Activated T-cell treated with anti-CD3 and anti-CD28 coated beads, Interleukin-2, amount 50 U/mL, for 4 hours (primary cell): ENCODE results near the gene SLCO2A1. TPM values are rescaled to one million over a fixed set of nuclear protein-coding genes. Genes with fewer than 3 reads are reported as not detected.

ENCODE experiments used
- ATAC-seq, 2 donors: fragments of 200-7000 bp; cut with Tn5 transposase; one replicate each; pipeline ENCODE4 v1.10.0; 2021
- DNase-seq: peaks from one replicate; pipeline ENCODE4 v3.0.0-alpha.2; 2020
- H3K27me3 Mint-ChIP-seq: one replicate; pipeline ENCODE4 v1.8.0; 2021; ENCODE audit warnings: low read depth, mixed read lengths
- H3K36me3 Mint-ChIP-seq: one replicate; pipeline ENCODE4 v1.8.0; 2022; ENCODE audit warnings: mixed read lengths; ENCODE audit not compliant: insufficient read depth
- H3K4me1 Mint-ChIP-seq: one replicate; pipeline ENCODE4 v1.8.0; 2021; ENCODE audit warnings: low read depth, mixed read lengths
- H3K4me3 Mint-ChIP-seq: one replicate; pipeline ENCODE4 v1.8.0; 2021; ENCODE audit warnings: mild to moderate bottlenecking, moderate library complexity, mixed read lengths
- H3K9me3 Mint-ChIP-seq: one replicate; pipeline ENCODE4 v1.8.0; 2021; ENCODE audit warnings: mixed read lengths
- total RNA-seq, 3 donors: library from RNA; stranded (reverse); gene quantifications; one replicate each; pipeline ENCODE4 v1.2.1, GENCODE V29; 2021

The SLCO2A1 gene
- total RNA-seq, 3 donors from 2014 or later = 0.08 to 0.15 TPM; not detected in 1

GRCh38 chr3:133882986-133883586, 146.6 kb downstream of the SLCO2A1 start:
- Mint-ChIP-seq H3K36me3 (no peaks in the 10 kb centered on the region), H3K4me3 (no peak overlapping the region)

DNA sequence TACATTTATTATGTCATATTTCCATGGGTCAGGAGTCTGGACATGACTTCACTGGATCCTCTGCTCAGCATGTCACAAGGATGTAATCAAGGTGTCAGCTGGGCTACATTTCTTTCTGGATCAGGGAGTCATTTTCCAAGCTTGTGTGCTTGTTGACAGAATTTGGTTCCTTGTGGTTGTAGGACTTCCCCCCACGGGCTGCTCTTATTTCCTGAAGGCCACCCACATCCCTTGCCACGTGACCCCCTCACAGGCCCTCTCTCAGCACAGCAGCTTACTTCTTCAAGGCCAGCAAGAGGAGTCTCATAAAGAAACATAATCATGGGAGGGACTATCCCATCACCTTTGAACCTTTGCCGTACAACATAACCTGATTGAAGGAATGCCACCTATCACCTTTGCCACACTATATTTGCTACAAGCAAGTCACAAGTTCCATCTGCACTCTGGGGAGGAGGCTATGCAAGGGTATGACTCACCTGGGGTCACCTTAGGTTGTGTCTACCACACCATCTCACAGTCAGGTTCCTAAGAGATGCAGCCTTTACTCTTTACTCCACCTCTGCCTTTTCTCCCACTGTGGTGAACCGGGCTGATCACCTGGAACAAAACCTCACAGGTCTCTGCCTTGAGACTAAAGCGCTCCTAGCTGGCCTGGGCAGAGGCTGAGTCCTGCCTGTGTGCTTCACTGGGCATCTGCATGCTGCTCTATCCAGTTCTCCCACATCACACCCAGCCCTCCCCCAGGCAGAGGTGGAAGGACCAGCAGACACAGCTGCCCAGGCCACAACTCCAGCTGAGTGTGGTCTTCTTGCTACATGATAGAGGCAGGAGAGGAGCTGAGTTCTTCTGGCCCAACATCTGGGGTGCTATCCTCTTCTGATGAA, 147.5 kb downstream of the SLCO2A1 start:
- H3K36me3 Mint-ChIP-seq = no peaks in the 10 kb centered on the region
- H3K9me3 Mint-ChIP-seq = peaks cover 14% of the 10 kb centered on the region
- peaks cover 8% of the 10 kb centered on the region for H3K27me3 Mint-ChIP-seq
- no peak overlapping the region for H3K4me3 Mint-ChIP-seq
- ATAC-seq = no peak
- no peak for DNase-seq
- H3K4me1 Mint-ChIP-seq = peaks cover 16% of the 10 kb centered on the region

More at GRCh38 chr3:133882986-133883586, 146.6 kb downstream of the SLCO2A1 start:
- DNase-seq (no peak), ATAC-seq (no peak)
- H3K4me1 Mint-ChIP-seq = peaks cover 16% of the 10 kb centered on the region
- peaks cover 9% of the 10 kb centered on the region for H3K9me3 Mint-ChIP-seq
- peaks cover 8% of the 10 kb centered on the region for H3K27me3 Mint-ChIP-seq

DNA sequence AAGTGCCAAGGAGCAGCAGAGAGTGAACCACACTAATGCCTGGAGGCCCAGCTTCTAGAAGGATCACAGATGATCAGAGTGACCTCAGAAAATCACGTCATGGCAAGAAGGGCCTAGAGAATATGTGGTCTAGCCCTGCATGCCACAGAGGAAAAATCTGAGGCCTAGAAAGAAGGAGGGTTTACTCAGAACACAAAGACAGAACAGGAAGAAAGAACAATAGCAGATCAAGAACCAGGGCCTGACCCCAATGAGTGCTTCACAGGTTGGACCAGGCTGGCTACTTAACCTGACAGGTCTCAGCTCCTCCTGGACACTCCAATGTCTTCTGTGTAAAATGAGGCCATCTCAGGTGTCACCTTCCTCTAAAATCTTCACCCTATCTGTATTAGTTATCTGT, 148.2 kb downstream of the SLCO2A1 start:
- Mint-ChIP-seq H3K4me3 (no peak overlapping the region), H3K9me3 (peaks cover 17% of the 10 kb centered on the region), H3K4me1 (peaks cover 16% of the 10 kb centered on the region), H3K36me3 (no peaks in the 10 kb centered on the region), H3K27me3 (peaks cover 8% of the 10 kb centered on the region)
- DNase-seq (no peak), ATAC-seq (no peak)

DNA sequence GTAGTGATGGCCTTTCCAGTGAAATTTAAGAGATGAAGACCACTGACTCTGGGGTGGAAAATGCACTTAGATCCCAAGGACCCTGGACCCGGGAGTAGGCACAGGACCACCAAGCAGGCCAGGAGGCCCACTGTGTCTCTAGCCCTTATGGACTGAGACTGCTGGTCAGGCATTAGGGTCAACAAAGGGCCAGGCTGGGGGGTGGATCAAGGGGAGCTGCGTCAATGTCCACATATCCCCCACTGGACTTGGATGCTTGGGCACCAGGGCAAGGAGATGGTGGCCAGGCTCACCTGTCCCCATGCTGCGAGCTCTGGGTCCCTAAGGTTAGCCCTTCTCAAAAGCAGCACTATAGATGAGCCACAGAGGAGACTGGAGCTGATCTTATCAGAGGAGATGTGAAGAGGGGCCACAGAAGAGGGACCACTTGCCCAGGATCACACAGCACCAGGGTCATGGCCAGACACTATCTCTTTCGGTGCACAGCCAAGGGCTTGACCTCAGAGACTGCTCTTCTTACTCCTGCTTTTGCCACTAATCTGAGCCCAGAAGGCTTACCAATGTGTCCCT, 148.8 kb downstream of the SLCO2A1 start:
- H3K4me1 Mint-ChIP-seq = peaks cover 16% of the 10 kb centered on the region

GRCh38 chr3:133880287-133880686, 149.4 kb downstream of the SLCO2A1 start:
- Mint-ChIP-seq H3K9me3 (peaks cover 17% of the 10 kb centered on the region), H3K4me1 (peaks cover 16% of the 10 kb centered on the region), H3K4me3 (no peak overlapping the region), H3K36me3 (no peaks in the 10 kb centered on the region), H3K27me3 (peaks cover 3% of the 10 kb centered on the region)
- ATAC-seq (peak; percentile 40 to 46), DNase-seq (no peak)

More for the DNA sequence above, 148.8 kb downstream of the SLCO2A1 start:
- Mint-ChIP-seq H3K36me3 (no peaks in the 10 kb centered on the region), H3K9me3 (peaks cover 17% of the 10 kb centered on the region), H3K4me3 (no peak overlapping the region), H3K27me3 (peaks cover 5% of the 10 kb centered on the region)
- no peak for ATAC-seq
- DNase-seq = no peak

GRCh38 chr3:133878518-133878917, 151.2 kb downstream of the SLCO2A1 start:
- no peak overlapping the region for H3K4me3 Mint-ChIP-seq
- H3K36me3 Mint-ChIP-seq = no peaks in the 10 kb centered on the region
- no peak for ATAC-seq

More at GRCh38 chr3:133878518-133878917, 151.2 kb downstream of the SLCO2A1 start:
- no peak for DNase-seq
- H3K27me3 Mint-ChIP-seq = no peaks in the 10 kb centered on the region
- H3K9me3 Mint-ChIP-seq = peaks cover 17% of the 10 kb centered on the region
- peaks cover 16% of the 10 kb centered on the region for H3K4me1 Mint-ChIP-seq

Other genes starting within 250 kb of the SLCO2A1 start
- 100 to 1,000 TPM; 156 to 169 (median 166) TPM for gene SRPRB, start 224.1 kb downstream of the SLCO2A1 start, total RNA-seq
- gene RAB6B, start 134.0 kb downstream of the SLCO2A1 start, total RNA-seq = under 1 TPM; 0.15 to 0.63 (median 0.26) TPM
- 10 to 100 TPM; 29.8 to 38.8 (median 38.1) TPM for gene RYK, start 220.9 kb upstream of the SLCO2A1 start, total RNA-seq